PC-3 (cell line): ENCODE data around the gene DTNB.

Experiments used
- EZH2 ChIP-seq: fragments of 300-600 bp; sonication (generic); IDR thresholded peaks from one replicate; pipeline ENCODE4 v1.6.1; 2017; ENCODE audit warnings: antibody characterized with exemption, mild to moderate bottlenecking, low read length; ENCODE audit not compliant: unreplicated experiment
- EZH2phosphoT487 ChIP-seq: fragments of 300-600 bp; sonication (generic); IDR thresholded peaks from 2 replicates; pipeline ENCODE4 v1.6.1; 2018; ENCODE audit warnings: mild to moderate bottlenecking, antibody characterized with exemption, low read length, borderline replicate concordance

GRCh38 chr2:25692737-25693445 is 19.5 kb upstream of the DTNB start:
- TF ChIP-seq EZH2 (no peak), EZH2phosphoT487 (no peak)
